Dendritic cell treated with granulocyte-macrophage colony-stimulating factor and Interleukin-4, amounts not matched to agents 40 ng/mL and 50 ng/mL, for 4 days (primary cell): ENCODE results near the gene PTPRN2.

ENCODE experiments used
- H3K27ac Mint-ChIP-seq: one replicate; pipeline ENCODE4 v1.8.0; 2022; ENCODE audit warnings: mild to moderate bottlenecking, mixed read lengths
- H3K27me3 Mint-ChIP-seq: one replicate; pipeline ENCODE4 v1.8.0; 2022; ENCODE audit warnings: mild to moderate bottlenecking, mixed read lengths
- H3K36me3 Mint-ChIP-seq: one replicate; pipeline ENCODE4 v1.8.0; 2022; ENCODE audit warnings: low read depth, mixed read lengths
- H3K4me1 Mint-ChIP-seq: one replicate; pipeline ENCODE4 v1.8.0; 2022; ENCODE audit warnings: low read depth, mixed read lengths
- H3K4me3 Mint-ChIP-seq: one replicate; pipeline ENCODE4 v1.8.0; 2022; ENCODE audit warnings: mild to moderate bottlenecking, moderate library complexity, mixed read lengths
- H3K9me3 Mint-ChIP-seq: one replicate; pipeline ENCODE4 v1.8.0; 2022; ENCODE audit warnings: mixed read lengths
- intact Hi-C: fragments of 100-400 bp; cut with micrococcal nuclease; formaldehyde crosslinking; loops from one replicate; pipeline ENCODE4 v1.15.0; 2022

PTPRN2 gene

DNA sequence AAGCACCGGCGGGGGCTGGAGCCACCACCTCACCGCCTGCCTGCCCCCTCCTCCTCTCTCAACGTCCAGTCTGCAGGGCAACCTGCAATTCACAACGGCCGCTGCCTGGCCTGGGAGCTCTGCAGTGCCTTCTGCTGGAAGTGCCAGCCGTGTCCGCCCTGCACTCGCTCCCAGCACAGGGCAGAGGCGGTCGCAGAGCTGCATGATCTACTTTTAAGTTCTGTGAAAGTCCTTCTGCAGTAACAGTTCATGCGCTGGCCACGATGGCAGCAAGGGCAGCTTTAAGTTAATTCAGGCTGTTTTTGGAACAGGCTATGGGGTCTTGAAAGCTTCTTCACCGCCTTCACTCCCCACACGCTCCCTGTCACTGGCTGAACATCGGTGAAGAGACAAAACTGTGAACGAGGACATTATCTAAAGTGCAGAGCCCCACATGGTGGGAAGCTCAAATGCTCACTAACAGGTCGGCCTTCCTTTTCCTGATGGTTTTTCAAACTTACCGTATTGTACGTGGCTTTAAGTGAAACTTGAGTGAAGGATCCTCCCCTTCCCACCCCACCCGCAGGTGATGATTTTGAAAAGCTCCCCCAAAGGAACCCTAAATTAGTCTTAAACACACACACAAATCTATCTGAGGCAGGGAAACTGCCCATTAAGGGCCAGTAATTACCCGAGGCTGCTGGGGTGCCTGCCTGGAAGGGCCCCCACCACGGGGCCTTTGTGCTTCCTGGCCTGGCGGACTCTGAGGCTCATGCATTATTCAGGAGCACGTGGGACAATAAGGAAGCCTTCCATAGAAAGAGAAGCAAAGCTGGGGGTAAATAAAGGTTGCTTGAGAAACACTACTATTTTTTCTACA lies 746.5 kb downstream of the PTPRN2 start:
- Mint-ChIP-seq H3K4me1 (no peaks in the 10 kb centered on the region), H3K36me3 (no peaks in the 10 kb centered on the region), H3K27ac (no peak overlapping the region), H3K9me3 (no peaks in the 10 kb centered on the region), H3K4me3 (no peak overlapping the region), H3K27me3 (peaks cover 16% of the 10 kb centered on the region)
- intact Hi-C loops = no loop called here

DNA sequence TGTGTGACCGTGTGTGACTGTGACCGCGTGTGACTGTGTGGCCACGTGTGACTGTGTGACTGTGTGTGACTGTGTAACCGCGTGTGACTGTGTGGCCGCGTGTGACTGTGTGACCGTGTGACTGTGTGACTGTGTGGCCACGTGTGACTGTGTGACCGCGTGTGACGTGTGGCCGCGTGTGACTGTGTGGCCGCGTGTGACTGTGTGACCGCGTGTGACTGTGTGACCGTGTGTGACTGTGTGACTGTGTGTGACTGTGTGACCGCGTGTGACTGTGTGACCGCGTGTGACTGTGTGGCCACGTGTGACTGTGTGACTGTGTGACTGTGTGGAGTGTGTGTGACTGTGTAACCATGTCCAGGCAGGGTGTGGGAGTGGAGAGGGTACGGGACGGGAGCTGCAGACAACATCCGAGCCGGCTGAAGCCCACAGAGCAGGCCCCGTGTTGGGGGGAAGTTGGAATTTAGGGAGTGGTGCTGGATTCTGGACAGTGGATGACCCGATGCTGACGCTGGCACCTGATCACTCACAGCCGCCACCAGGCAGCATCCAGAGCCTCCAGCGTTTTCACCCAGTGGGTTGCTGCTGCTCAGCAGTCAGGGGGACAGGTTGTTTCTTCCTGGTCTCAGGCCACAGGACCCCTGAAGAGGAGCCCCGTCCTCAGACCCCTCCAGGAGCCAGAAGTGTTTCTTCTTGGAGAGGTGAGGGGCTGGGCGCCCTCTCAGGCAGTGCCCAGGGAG lies 747.3 kb downstream of the PTPRN2 start:
- intact Hi-C loops = no loop called here
- Mint-ChIP-seq H3K27ac (no peak overlapping the region), H3K36me3 (no peaks in the 10 kb centered on the region), H3K27me3 (peaks cover 18% of the 10 kb centered on the region), H3K9me3 (no peaks in the 10 kb centered on the region), H3K4me1 (peaks cover 2% of the 10 kb centered on the region), H3K4me3 (no peak overlapping the region)

DNA sequence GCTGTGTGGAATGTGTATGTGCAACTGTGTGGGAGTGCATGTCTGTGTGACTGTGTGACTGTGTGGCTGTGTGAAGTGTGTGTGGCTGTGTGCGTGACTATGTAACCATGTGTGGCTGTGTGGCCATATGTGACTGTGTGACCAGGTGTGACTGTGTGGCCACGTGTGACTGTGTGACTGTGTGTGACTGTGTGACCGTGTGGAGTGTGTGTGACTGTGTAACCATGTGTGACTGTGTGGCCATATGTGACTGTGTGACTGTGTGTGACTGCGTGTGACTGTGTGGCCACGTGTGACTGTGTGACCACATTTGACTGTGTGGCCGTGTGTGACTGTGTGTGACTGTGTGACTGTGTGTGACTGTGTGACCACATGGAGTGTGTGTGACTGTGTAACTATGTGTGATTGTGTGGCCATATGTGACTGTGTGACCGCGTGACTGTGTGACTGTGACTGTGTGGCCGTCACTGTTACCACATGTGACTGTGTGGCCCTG lies 747.9 kb downstream of the PTPRN2 start:
- H3K9me3 Mint-ChIP-seq = no peaks in the 10 kb centered on the region

DNA sequence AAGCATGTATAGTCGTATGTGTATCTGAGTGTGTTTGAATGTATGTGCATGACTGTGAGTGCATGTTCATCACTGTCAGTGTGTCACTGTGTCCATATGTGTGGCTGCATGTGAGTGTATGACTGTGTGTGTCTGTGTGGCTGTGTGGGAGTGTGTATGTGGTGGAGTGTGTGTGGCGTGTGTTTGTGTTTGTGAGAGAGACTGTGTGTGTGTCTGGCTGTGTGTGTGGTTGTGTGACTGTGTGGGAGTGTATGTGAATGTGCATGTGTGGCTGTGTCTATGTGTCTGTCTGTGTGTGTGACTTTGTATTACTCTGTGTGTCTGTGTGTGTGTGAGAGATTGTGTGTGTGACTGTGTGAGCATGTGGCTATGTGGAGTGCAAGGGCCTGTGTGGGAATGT lies 748.4 kb downstream of the PTPRN2 start:
- no peak overlapping the region for H3K4me3 Mint-ChIP-seq
- H3K36me3 Mint-ChIP-seq = no peaks in the 10 kb centered on the region
- H3K27me3 Mint-ChIP-seq = peaks cover 23% of the 10 kb centered on the region
- H3K27ac Mint-ChIP-seq = no peak overlapping the region
- intact Hi-C loops = no loop called here
- peaks cover 6% of the 10 kb centered on the region for H3K4me1 Mint-ChIP-seq
- H3K9me3 Mint-ChIP-seq = no peaks in the 10 kb centered on the region

More for the DNA sequence above, 747.9 kb downstream of the PTPRN2 start:
- no peaks in the 10 kb centered on the region for H3K36me3 Mint-ChIP-seq
- H3K27me3 Mint-ChIP-seq = peaks cover 22% of the 10 kb centered on the region
- H3K4me1 Mint-ChIP-seq = peaks cover 6% of the 10 kb centered on the region
- no peak overlapping the region for H3K4me3 Mint-ChIP-seq
- no peak overlapping the region for H3K27ac Mint-ChIP-seq
- intact Hi-C loops = no loop called here

DNA sequence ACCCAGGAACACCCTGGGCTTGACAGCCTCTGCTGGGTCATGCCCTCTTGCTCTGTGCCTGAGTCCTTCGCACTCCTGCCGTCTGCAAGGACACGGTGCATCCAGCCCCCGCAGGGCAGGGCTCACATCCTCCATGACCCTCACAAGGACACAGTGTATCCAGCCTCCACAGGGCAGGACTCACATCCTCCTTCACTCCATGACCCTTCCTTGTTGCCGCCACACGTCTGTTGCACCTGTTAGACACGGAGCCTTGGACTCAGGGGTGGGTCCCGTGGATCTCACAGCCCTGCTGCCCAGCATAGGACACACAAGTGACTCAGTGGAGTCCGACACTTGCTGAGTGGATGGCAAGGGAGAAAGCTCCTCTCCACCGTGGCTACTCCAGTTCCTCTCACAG lies 750.1 kb downstream of the PTPRN2 start:
- intact Hi-C loops = no loop called here
- no peak overlapping the region for H3K27ac Mint-ChIP-seq
- H3K9me3 Mint-ChIP-seq = no peaks in the 10 kb centered on the region
- H3K4me3 Mint-ChIP-seq = no peak overlapping the region
- no peaks in the 10 kb centered on the region for H3K36me3 Mint-ChIP-seq
- peaks cover 22% of the 10 kb centered on the region for H3K27me3 Mint-ChIP-seq
- H3K4me1 Mint-ChIP-seq = peaks cover 6% of the 10 kb centered on the region

DNA sequence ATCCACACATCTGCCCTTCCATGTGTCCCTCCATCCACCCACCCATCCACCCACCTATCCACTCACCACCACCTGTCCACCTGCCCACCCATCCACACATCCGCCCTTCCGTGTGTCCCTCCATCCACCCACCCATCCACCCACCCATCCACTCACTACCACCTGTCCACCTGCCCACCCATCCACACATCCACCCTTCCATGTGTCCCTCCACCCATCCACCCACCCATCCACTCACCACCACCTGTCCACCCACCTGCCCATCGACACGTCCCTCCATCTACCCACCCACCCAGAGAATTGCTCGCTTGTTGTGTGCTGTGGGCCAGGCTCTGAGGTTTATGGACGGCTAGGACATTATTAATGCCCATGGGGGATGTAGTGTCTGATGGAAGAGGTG lies 750.6 kb downstream of the PTPRN2 start:
- Mint-ChIP-seq H3K27ac (no peak overlapping the region), H3K27me3 (peaks cover 26% of the 10 kb centered on the region), H3K9me3 (no peaks in the 10 kb centered on the region), H3K36me3 (no peaks in the 10 kb centered on the region), H3K4me3 (no peak overlapping the region), H3K4me1 (peaks cover 6% of the 10 kb centered on the region)
- intact Hi-C loops = no loop called here

DNA sequence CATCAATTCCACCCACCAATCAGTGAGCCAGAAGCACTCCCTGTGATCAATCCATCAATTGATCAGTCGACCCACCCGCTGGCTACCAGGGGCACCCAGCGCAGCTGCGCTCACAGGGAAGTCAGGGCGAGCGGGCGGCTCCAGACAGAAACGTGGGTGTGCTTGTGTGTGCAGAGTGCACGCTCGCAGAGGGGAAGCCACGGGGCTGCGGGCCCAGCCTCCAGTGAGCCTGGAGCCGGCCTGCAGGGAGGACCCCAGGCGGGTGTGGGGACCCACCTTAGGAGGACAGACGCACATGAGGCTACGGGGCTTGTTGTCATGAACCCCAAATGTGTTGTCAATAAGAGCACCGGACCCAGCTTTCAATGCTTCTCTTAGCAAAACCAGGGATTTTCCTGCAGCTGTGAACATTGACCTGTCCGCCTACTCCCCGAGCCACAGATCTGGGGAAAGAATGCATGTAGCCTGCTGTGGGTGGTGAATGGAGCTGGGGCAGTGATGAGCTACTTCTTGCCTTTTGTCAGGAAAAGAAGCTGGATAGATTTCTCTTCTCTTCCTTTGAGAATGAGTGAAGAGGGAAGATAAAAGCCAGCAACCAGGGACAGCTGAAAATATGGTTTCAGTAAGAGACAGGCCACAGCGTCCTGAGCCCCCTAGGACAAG lies 753.0 kb downstream of the PTPRN2 start:
- Mint-ChIP-seq H3K27me3 (peaks cover 30% of the 10 kb centered on the region), H3K4me1 (peaks cover 6% of the 10 kb centered on the region), H3K9me3 (no peaks in the 10 kb centered on the region), H3K27ac (no peak overlapping the region), H3K4me3 (no peak overlapping the region), H3K36me3 (no peaks in the 10 kb centered on the region)
- intact Hi-C loops = no loop called here

DNA sequence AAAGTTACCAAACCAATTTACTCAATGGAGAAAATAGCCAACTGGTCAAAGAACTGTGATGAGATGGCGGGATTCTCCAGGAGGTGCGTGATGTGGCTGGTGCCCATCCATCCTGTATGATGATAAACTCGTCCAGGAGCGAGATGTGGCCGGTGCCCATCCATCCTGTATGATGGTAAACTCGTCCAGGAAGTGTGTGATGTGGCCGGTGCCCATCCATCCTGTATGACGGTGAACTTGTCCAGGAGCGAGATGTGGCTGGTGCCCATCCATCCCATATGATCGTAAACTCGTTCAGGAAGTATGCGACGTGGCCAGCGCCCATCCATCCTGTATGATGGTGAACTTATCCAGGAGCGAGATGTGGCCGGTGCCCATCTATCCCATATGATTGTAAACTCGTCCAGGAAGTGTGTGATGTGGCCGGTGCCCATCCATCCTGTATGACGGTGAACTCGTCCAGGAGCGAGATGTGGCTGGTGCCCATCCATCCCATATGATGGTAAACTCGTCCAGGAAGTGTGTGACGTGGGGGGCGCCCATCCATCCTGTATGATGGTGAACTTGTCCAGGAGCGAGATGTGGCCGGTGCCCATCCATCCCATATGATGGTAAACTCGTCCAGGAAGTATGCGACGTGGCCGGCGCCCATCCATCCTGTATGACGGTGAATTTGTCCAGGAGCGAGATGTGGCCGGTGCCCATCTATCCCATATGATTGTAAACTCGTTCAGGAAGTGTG lies 754.6 kb downstream of the PTPRN2 start:
- peaks cover 35% of the 10 kb centered on the region for H3K27me3 Mint-ChIP-seq
- peaks cover 6% of the 10 kb centered on the region for H3K4me1 Mint-ChIP-seq
- no peak overlapping the region for H3K27ac Mint-ChIP-seq
- no peak overlapping the region for H3K4me3 Mint-ChIP-seq
- intact Hi-C loops = no loop called here
- no peaks in the 10 kb centered on the region for H3K9me3 Mint-ChIP-seq
- no peaks in the 10 kb centered on the region for H3K36me3 Mint-ChIP-seq

DNA sequence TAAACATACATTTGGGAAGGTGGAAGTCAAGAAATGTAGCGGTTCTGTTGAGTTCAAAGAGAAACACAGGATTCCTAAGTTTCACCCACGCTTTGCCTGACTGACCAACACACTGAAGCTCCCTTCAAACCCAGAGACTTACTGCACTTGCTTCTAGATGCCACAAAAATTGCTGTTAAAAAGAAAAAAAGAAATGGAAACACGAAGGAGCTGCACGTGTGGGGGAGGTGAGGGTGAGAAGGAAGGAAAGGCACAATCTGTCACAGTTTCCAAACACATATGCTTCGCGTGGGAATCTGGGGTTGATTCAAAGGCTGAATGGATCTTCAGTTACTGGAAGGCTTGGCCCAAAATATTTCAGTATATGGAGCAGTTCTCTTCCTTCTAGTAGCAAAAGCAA lies 755.2 kb downstream of the PTPRN2 start:
- Mint-ChIP-seq H3K9me3 (no peaks in the 10 kb centered on the region), H3K4me1 (peaks cover 6% of the 10 kb centered on the region), H3K27ac (no peak overlapping the region), H3K27me3 (peaks cover 34% of the 10 kb centered on the region), H3K36me3 (no peaks in the 10 kb centered on the region), H3K4me3 (no peak overlapping the region)
- intact Hi-C loops = no loop called here

DNA sequence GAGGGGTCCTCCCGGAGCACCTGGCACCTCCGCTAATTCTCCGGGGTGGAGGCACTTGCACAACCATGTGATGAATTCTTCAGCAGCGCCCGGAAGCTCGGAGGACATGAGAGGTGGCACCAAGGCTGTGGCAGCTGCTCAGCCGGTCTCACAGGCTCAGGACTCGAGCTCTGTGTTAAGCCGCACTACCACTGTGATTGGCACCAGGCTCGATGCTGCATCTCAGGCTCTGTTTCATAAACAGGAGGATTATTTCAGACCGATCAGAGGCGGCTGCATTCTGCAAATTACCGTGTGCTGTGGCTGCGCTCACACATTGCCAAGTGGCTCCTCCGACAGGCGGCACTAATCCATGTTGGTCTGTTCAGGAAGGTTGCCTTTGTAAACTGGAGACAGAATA lies 755.6 kb downstream of the PTPRN2 start:
- H3K9me3 Mint-ChIP-seq = no peaks in the 10 kb centered on the region
- H3K36me3 Mint-ChIP-seq = no peaks in the 10 kb centered on the region
- H3K4me3 Mint-ChIP-seq = no peak overlapping the region
- H3K27ac Mint-ChIP-seq = no peak overlapping the region
- intact Hi-C loops = no loop called here
- peaks cover 6% of the 10 kb centered on the region for H3K4me1 Mint-ChIP-seq
- peaks cover 33% of the 10 kb centered on the region for H3K27me3 Mint-ChIP-seq

DNA sequence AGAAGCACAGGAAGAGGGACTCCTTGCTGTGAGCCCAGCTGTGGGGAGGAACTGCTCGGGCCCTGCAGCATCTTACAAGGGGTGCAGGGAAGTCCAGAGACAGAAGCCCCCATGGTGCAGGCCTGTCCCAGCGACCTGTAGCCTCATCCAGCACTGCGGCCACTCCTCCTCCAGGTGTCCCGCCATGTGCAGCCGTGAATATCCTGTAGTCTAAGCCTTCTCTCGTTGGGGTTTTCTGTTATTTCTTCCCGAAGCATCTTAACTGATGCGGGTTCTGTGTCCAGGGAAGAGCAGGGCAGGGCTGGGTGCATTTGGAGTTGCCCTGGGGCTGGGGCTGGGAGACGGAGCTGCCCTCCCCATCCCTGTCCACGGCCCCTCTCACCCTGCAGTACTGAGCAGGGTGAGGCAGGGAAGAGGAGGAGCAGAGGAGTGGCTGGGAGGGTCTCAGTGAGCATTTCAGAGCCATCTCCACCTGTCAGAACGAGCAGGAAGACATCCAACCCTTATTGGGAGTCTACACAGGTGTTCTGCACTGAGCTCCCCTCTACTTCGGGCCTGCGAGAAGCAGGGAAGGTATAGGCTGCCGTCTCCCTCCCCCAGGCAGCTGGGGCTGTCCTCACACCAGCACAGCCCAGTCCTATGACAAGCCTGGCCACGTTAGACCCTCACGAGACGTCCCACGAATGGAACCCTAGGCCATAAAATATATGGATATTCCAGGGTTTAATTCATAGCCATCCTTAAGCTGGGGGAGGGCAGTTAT lies 756.3 kb downstream of the PTPRN2 start:
- no peak overlapping the region for H3K27ac Mint-ChIP-seq
- H3K4me3 Mint-ChIP-seq = no peak overlapping the region
- intact Hi-C loops = no loop called here
- H3K9me3 Mint-ChIP-seq = no peaks in the 10 kb centered on the region
- peaks cover 33% of the 10 kb centered on the region for H3K27me3 Mint-ChIP-seq
- no peaks in the 10 kb centered on the region for H3K36me3 Mint-ChIP-seq
- peaks cover 6% of the 10 kb centered on the region for H3K4me1 Mint-ChIP-seq

DNA sequence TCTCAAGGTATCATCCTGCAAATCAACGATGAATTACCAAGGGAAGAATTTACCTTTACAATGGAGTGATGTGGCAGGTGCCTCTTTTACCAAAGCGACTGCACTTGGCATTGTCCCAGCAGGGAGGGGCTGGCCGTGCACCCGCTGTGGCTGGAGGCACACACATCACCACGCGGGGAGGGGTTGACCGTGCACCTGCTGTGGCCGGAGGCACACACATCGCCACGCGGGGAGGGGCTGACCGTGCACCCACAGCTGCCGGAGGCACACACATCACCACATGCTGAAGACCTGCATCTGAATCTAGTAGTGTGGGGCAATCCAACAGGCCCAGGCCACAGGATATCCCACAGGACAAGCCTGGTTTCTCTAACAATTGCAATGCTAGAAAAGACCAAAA lies 757.3 kb downstream of the PTPRN2 start:
- no peak overlapping the region for H3K4me3 Mint-ChIP-seq
- peaks cover 27% of the 10 kb centered on the region for H3K27me3 Mint-ChIP-seq

DNA sequence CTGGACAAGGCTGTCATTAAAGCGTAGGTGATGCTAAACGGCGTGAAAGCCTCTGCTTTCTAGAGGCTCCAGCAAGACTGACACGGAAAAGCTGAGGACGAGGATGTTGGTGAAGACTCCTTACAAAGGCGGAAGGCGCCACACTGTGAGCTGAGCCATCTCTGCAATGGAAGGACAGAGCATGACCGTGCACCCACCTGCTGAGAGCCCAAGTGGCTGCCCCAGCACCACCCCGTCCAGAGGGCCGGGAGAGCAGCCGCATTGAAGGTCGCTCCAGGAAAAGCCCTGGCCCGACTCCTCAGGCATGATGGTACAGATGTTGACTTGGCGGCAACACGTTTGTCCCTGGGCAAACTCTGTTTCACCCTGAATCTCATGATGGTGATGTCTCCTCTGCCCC lies 758.1 kb downstream of the PTPRN2 start:
- no peaks in the 10 kb centered on the region for H3K4me1 Mint-ChIP-seq
- H3K9me3 Mint-ChIP-seq = no peaks in the 10 kb centered on the region
- H3K27me3 Mint-ChIP-seq = peaks cover 22% of the 10 kb centered on the region
- no peak overlapping the region for H3K27ac Mint-ChIP-seq
- intact Hi-C loops = no loop called here
- no peaks in the 10 kb centered on the region for H3K36me3 Mint-ChIP-seq
- no peak overlapping the region for H3K4me3 Mint-ChIP-seq

More for the DNA sequence above, 757.3 kb downstream of the PTPRN2 start:
- no peaks in the 10 kb centered on the region for H3K36me3 Mint-ChIP-seq
- intact Hi-C loops = no loop called here
- H3K27ac Mint-ChIP-seq = no peak overlapping the region
- H3K9me3 Mint-ChIP-seq = no peaks in the 10 kb centered on the region
- H3K4me1 Mint-ChIP-seq = peaks cover 3% of the 10 kb centered on the region
